ENCODE measurements around the gene EFCAB6.

DNA sequence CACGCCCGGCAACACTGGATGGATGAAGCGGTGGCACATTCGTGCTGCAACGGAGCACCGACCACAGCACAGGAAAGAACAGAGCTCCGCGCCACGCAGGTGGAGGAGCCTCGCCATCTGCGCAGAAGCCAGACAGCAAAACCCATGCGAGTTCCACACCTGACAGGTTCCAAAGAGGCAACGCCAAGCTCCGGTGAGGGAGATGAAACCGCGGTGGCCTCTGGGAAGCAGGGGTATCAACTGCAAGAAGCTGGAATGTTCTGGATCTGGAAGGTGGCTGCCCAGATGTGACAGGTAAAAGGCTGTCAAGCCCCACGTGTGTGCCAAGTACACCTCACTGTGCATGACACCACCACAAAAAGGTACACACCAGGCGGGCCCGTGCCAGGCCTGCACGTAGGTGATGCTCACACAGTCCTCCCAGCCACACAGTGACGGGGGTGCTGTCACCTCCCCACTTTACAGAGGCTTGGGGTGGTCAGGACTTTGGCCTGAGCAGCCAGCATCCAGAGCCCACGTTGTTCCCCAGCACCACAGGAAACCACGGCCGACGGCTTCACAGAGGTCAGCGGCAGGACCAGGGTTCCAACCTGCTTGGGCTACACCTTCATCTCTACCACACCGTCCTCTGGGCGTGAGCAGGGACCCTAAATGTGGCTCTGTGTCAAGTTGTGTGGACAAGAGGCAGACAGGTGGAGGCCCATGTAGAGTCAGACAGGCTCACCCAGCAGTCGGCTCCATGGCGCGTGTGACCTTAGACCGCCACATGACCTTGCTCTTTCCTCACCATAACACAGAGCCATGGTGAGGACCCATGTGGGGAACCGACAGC lies 19.7 kb upstream of the EFCAB6 start:
- TF ChIP-seq POLR2AphosphoS5 (IDR thresholded peaks at IDR 0.05; ENCODE audit: low read depth, low read length) (no peak), SIN3A (IDR thresholded peaks at IDR 0.05; ENCODE audit: borderline replicate concordance, insufficient read depth, low read depth, low read length) (no peak)
- TF ChIP-seq, protein P1, sequence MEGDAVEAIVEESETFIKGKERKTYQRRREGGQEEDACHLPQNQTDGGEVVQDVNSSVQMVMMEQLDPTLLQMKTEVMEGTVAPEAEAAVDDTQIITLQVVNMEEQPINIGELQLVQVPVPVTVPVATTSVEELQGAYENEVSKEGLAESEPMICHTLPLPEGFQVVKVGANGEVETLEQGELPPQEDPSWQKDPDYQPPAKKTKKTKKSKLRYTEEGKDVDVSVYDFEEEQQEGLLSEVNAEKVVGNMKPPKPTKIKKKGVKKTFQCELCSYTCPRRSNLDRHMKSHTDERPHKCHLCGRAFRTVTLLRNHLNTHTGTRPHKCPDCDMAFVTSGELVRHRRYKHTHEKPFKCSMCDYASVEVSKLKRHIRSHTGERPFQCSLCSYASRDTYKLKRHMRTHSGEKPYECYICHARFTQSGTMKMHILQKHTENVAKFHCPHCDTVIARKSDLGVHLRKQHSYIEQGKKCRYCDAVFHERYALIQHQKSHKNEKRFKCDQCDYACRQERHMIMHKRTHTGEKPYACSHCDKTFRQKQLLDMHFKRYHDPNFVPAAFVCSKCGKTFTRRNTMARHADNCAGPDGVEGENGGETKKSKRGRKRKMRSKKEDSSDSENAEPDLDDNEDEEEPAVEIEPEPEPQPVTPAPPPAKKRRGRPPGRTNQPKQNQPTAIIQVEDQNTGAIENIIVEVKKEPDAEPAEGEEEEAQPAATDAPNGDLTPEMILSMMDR (IDR thresholded peaks at IDR 0.05), result no peak
- TF ChIP-seq, protein P2, sequence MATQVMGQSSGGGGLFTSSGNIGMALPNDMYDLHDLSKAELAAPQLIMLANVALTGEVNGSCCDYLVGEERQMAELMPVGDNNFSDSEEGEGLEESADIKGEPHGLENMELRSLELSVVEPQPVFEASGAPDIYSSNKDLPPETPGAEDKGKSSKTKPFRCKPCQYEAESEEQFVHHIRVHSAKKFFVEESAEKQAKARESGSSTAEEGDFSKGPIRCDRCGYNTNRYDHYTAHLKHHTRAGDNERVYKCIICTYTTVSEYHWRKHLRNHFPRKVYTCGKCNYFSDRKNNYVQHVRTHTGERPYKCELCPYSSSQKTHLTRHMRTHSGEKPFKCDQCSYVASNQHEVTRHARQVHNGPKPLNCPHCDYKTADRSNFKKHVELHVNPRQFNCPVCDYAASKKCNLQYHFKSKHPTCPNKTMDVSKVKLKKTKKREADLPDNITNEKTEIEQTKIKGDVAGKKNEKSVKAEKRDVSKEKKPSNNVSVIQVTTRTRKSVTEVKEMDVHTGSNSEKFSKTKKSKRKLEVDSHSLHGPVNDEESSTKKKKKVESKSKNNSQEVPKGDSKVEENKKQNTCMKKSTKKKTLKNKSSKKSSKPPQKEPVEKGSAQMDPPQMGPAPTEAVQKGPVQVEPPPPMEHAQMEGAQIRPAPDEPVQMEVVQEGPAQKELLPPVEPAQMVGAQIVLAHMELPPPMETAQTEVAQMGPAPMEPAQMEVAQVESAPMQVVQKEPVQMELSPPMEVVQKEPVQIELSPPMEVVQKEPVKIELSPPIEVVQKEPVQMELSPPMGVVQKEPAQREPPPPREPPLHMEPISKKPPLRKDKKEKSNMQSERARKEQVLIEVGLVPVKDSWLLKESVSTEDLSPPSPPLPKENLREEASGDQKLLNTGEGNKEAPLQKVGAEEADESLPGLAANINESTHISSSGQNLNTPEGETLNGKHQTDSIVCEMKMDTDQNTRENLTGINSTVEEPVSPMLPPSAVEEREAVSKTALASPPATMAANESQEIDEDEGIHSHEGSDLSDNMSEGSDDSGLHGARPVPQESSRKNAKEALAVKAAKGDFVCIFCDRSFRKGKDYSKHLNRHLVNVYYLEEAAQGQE (IDR thresholded peaks at IDR 0.05; ENCODE audit: insufficient read depth in 1 of 2, low read depth in 2 of 2, low read length in 1 of 2), result no peak
